Stimulated activated CD4-positive, alpha-beta T cell treated with anti-CD3 and anti-CD28 coated beads, TNF-alpha, amount 100 ng/mL, for 4 hours (primary cell): Measurements from ENCODE around the gene LBP.
"Not testable (repeated sequence)": the region's sequence is repeated elsewhere in the genome, so short reads cannot be mapped to it uniquely, and the experiment has no call there.

Experiments
- DNase-seq, 3 experiments: peaks; one replicate each; pipeline ENCODE4 v3.0.0-alpha.2; 2020; ENCODE audit warnings: low read depth in 3 of 3

LBP gene

DNA sequence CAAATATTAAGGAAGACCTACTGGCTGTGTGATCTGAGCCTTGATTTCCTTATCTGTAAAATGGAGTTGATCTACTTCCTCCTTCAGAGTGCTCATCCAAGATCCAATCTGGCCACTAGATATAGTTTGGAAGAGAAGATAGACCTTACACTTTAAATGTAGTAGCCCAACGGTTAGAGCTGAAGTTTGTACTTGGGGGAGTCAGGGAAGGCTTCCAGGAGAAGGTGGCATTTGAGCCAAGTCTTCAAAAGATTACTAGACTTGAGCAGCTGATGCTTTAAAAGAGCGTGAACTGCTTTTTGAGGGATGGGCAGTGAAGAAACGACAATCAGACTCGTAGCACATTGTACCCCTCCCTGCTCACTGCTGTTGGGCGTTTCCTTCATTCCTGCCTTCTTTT lies 3.6 kb downstream of the LBP start:
- no peak for DNase-seq

DNA sequence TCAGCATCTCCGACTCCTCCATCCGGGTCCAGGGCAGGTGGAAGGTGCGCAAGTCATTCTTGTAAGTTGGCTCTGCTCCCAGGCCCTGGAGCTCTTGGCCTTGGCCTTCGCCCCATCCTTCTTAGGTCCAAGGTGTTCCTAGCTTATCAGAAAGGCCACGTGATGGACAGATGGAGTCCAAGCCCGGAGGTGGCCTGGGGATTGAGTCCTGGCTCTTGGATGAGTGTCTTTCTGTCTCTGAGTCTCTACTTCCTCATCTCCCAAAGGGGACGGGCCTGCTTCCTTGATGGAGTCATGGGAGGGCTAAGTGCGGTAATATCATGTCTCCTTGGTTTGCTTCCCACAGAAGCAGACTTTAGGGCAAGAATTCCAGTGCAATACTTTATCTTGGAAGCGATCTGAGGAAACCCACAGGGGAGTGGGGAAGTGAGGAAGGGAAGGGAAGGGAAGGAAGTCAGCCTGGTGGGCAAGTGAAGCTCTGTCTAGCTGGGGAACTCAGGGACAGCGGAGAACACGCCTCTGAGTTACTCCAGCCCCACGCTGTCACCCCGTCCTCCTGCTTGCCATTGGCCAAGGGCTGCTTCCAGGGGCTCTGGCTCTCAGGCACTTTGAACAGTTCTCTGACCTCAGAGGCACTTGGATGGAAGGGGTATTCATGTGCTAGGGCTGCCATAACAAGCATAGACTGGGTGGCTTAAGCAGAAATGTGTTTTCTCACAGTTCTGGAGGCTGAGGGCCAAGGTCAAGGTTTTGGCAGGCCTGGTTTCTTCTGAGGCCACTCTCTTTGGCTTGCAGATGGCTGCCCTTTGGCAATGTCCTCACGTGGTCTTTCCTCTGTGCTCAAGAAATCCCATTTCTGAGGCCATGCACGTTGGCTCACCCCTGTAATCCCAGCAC lies 4.8 kb downstream of the LBP start:
- DNase-seq, result no peak

DNA sequence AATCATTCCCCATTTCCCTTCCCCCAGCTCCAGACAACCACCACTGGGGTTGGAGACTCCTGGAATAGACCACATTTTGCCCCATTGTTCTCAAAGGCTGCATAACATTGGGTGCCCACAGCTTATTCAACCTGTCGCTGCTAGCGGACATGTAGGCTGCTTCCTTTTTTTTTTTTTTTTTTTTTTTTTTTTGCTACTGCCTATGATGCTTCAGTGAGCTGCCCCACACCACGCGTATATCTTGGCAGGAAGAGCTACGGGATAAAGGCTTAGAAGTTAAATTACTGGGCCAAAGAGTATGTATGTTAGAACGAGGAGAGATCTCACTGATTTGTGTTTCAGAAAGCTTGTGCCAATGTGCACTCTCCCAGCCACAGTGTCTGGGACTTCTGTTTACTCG lies 7.0 kb downstream of the LBP start:
- DNase-seq, result no peak

DNA sequence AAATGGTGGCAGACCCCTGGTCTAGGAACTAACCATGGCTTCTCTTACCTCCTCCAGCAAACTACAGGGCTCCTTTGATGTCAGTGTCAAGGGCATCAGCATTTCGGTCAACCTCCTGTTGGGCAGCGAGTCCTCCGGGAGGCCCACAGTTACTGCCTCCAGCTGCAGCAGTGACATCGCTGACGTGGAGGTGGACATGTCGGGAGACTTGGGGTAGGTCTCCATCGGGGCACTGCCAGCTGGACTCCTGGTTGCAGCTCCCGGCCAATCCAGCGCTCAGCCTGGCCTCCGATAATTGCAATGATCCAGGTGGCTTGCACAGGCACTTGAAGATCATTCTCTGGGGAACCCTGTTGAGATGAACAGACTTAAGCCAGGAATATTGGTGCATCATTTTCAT lies 7.9 kb downstream of the LBP start:
- no peak for DNase-seq

DNA sequence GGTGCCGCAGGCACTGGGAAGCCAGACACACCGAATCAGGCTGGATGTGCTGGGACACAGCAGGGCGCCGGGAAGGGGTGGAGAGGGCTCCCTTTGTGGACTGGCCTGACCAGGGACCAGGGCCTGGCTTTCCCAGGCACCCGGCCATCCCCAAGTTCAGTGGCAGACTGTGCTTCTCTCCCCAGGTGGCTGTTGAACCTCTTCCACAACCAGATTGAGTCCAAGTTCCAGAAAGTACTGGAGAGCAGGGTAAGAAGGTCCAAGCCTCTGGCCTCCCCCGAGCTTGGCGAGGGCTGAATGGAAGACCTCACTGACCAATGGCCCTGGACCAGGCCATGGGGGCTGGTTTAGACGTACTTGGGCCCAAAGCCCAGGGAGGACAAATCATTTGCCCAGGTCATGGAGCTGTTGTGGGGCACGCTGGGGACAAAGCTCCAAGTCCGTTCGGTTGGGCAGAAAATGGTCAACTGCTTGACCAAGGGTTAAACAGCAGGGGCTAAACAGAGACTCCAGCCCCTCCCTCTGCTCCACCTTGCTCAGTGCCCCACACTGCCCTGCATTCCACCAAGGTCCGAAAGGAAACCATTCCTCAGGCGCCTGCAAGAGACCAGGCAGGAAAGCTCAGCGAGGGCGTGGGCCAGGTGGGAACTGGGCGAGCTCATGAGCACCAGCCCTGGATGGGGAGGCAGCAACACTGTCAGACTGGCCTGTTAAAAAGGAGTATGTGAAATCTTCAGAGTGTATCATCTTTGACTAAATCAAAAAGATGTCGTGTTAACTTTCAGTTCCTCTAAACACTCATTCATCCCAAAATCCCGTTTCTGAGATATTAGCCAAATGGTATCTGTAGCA lies 9.1 kb downstream of the LBP start:
- no peak for DNase-seq

DNA sequence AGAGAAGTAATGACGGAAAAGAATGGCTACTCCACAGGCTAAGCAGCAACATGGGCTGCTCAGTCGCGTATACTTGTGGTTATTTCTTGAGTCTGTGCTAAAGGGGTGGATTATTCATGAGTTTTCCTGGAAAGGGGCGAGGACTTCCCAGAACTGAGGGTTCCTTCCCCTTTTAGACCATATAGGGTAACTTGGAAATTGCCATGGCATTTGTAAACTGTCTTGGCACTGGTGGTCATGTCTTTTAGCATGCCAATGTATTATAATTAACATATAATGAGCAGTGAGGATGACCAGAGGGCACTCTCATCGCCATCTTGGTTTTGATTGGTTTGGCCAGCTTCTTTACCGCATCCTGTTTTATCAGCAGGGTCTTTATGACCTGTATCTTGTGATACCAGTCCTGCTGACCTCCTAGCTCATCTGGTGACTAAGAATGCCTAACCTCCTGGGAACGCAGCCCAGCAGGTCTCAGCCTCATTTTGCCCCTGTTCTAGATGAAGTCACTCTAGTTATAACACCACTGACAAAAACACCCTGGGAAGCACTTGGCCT lies 11.4 kb downstream of the LBP start:
- no peak for DNase-seq

DNA sequence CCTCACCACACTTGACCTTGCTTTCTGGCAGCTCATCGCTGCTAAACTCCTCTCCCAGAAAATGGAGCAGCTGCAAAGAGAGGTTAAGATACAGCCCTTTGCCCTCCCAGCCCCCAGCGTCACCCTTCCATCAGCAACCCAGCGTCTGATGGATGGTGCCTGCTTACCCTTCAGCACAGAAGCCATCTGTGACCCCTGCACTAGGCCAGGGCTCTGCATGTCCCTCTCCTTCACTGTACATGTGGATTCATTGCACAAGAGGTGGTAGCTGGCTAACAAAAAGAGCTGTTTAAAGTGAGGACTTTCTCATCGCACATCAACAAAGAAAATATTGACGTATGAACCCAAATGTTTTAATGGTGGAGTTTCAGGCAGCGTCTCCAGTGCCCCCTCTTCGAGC lies 12.3 kb downstream of the LBP start:
- DNase-seq, result no peak

DNA sequence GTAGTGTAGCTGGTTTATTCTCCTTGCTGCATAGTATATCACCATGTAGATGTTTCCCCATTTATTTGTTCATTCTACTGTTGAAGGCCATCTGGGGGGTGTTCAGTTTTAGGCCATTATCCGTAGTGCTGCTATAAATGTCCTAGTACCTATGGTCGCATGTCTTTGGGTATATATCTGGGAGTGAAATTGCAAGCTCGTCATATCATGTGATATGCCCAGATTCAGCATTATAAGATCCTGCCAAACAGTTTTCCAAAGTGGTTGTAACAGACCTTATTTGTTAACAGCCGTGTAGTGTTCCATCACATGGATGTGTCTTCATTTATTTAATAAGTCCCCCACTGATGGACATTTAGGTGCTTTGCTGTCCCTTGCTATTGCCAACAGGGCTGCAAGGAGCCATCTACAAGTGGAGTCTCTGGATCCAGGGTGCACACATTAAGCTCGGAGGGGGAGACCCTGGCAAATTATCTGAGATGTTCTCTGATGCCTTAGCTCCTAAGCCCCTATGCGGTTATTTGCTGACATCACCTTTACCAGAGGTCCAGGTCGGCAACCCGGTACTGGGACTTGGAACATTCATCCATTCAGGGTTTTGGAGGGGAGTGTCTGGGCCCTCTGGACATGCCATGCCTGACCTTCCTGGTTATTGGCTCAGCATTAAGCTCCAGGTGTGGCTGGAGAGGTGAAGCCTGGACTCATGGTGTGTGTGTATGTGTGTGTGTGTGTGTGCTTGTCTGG lies 16.9 kb downstream of the LBP start:
- DNase-seq, result no peak

DNA sequence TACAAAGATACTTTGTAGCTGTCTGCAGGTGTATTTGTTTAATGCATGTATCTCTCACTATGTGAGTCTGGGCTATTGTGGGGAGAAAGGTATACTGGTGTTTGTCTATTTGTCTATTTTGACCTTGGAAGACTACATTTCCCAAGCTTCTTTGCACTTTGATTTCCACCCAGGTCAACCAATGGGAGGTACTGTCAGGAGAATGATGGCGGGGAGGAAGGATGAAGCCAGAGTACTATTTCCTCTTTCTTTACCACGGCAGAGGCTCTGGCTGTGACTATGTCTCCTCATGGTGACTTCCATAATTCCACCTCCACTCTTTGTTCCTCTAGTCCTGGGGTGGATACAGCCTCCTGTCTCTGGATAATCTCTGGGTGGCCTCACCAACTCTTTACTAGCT lies 23.1 kb downstream of the LBP start:
- no peak for DNase-seq

DNA sequence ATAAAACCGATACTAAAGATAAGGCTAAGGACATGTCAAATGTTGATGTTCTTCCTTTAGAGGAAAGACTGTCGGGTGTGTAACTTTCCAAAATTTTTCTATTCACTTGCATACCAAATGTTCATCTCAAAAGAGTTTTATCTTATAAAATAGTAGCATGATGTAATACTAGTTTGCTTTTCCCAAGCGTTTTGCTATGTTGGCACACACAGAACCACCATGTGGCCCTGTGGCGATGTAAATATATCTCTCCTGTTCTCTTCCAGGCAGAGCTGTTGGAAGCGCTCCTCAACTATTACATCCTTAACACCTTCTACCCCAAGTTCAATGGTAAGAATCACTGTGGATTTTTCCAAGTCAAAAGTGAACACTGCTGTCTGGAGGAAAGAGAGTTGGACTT lies 26.5 kb downstream of the LBP start:
- no peak for DNase-seq

DNA sequence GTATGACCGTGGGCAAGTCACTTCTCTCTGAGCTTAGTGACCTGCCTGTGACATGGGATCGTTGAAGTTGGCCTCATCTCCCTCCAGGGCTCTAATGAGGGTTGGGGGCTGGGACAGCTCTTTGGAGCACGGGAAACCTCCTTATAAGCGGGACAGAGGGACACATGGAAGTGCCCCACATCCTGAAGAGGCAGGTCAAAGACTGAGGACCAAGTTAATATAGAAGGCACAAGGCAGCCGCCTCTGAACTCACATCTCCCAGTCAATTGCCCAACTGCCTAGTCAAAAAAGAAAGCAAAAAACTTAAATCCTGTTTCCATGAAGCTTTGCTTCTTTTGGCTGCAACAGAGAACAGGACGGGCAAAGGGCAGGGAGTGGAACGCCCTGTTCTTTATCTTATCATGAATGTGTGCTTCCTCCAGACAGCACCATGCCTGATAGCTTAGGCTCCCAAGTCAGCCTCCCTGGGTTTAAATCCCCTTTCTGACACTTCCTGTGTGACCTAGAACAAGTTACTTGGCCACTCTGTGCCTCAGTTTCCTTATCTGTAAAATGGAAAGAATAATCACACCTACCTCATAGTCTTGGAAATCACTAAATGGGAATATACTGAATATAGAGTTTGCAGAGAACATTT lies 27.1 kb downstream of the LBP start:
- no peak for DNase-seq

DNA sequence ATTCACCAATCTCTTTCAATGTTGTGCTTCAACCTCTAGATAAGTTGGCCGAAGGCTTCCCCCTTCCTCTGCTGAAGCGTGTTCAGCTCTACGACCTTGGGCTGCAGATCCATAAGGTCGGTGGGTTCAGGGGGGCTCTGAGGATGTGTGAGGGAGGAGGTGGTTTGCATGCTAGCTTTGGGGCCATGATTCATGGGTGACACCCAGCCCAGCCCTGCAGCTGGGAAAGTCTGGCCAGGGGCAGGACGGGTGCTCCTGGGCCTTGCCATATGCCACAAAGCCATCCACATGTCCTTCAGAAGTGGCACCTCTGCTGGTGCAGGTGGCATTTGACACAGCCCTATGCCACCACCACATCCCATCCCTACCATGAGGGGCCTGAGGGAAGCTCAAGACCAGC lies 27.6 kb downstream of the LBP start:
- DNase-seq, result no peak

DNA sequence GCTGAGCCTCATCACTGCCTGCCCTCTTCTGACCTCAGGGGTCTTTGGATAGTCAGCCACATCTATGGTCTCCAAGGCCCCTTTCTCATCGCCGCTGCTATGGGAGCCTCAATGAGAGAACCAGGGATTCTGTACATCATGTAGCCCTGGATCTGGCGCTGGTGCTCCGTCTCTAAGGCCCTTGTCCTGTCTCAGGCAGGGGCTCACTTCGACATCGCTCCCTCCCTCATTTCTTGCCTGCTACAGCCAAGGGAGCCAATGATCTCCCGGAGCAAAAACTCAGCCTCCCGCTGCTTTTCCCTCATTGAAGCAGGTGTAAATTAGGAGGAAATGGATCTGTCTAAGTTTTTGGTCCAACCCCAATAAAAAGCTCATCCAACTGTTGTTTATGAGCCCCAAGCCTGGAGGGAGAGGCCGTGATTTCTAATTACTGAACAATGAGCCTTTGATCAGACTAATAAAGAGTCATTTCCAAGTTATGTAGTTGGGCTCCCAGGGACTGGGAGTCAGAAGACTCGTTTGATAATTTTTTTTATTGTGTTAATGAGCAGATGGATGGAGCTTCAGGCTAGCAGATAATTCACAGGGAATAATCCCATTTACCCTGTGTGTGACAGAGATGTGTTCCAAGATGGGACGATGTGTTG lies 30.9 kb downstream of the LBP start:
- DNase-seq, result no peak

DNA sequence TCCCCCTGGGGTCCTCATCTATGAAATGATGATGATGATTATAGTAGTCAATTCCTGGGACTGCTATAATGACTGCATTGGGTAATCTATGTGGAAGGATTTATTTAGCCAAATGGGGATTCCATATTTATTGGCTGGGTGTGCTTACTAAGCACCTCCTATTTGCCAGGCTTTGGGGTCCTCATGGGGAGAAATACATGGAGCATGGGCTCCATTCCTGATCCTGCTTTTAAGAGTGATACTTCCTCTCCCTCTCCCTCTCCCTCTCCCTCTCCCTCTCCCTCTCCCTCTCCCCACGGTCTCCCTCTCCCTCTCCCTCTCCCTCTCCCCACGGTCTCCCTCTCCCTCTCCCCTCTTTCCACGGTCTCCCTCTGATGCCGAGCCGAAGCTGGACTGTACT lies 31.6 kb downstream of the LBP start:
- not testable (repeated sequence) for DNase-seq

DNA sequence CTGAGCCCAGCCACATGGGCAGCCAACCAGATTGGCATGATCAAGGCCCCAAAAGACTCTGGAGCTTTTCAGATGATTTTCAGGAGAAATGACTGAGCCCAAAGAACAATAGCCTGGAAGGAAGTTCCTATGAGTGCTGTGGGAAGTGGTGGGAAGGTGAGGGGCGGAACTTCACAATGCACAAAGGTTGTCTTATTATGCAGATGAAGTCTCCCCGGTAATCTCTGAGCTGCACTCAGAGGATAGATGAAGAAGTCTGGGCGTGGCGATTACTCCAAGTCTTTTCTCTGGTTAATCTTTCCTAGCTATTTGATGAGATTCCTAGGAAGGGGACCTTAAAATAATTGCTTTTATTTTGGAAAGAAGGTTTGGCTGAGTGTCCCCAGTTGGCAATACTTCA lies 36.9 kb downstream of the LBP start:
- no peak for DNase-seq

DNA sequence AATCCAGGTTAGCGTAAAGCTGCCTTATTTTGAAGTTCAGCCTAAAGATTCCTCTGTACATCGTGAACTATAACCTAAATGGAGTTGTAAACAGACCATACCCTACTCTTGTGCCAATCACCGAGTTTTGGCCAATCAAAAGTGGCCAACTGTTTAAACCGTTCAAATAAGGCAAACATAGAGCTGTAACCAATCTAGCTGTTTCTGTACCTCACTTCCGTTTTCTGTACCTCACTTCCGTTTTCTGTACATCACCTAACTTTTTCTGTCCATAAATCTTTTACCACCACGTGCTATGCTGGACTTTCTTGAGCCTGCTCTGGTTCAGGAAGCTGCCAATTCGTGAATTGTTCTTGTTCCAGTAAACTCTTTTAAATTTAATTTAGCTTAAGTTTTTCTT lies 39.7 kb downstream of the LBP start:
- DNase-seq, result no peak

DNA sequence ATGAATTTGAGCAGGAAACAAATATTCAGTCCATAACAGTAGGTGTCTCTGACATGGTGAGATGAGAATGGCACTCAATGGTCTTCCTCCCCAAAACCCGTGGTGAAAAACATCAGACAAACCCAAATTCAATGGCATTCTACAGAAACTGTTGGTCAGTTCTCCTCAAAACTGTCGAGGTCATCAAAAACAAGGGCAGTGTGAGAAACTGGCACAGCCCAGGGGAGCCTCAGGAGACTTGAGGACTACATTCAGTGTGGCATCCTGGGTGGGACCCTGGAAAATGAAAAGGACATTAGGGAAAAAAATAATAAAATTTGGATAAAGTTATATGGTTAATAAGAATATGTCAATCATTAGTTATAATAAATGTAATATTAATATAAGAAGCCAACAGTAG lies 40.6 kb downstream of the LBP start:
- DNase-seq, result no peak

DNA sequence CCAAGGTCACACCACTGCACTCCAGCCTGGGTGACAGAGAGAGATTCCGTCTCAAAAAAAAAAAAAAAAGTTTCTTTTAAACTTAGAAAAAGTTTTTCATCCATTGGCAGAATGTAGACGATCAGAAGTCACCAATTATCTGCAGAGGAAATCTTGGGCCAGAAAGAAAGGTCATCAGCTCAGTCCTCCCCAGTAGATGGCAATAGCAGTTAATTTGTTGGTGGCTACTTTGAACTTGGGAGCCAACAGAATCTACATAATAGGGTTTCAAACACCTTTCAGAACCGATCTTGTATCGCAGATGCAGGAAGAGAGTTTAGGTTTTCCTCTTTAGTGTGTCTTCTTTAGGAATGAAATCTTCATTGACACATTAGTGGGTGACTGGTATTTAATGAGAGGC lies 41.7 kb downstream of the LBP start:
- no peak for DNase-seq

DNA sequence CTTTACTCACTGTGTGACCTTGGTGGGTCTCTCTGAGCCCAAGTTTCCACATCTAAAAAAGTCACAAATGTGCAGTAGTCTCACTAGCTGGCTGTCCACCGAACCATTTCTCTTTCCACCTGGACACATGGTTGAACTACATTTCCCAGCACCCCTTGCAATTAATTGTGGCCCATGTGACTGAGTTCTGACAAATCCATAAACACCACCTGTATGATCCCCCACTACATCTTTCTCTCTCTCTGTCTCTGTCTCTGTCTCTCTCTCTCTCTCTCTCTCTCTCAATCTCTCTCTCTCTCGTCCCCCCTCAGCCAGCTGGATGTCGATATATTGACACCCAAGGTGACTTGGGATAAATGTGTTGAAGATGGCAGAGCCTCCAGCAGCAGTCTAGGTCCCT lies 46.1 kb downstream of the LBP start:
- DNase-seq, result no peak

DNA sequence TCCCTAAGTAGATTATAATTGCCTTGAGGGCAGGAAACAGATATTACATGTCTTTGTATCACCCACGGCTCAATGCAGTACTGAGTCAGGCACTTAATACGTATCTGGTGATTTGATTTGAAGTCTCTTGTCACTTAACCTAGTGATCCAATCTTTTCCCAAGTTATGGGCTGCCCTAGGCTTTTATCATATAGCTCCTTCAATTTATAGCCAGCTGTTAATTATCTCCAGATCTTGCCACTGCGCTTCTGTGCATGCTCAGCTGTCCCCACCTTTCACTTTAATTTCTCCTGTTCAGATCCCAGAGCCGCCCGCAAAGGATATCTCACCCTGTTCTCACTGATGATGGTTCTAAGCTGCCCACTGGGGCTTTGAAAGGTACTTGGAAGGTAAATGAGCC lies 47.0 kb downstream of the LBP start:
- DNase-seq, result no peak

DNA sequence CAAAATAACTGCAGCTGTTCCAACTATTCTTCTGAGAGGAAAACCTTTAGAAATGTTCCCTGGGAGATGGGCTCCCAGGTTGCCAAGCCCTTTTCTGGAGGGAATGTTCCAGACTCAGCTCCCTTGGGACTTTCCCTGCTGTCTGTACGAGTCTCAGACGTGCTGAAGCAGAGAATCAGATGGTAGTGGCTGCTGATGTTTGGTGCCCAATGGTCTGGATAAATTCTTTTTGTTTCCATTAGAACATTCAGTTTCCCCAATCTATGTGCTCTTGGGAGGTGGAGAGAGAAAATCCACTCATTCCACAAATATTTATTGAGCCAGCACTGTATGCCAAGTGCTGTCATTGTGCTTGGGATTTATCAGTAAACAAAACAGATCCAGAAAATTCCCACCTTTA lies 48.9 kb downstream of the LBP start:
- no peak for DNase-seq
